Measurements from ENCODE around the gene GPATCH4. TPM values are rescaled to one million over a fixed set of nuclear protein-coding genes. Genes with fewer than 3 reads are reported as not detected.

The GPATCH4 gene
- total RNA-seq, 1 experiment from 2014 or later, result 44.4 TPM

- Histone ChIP-seq H3K4me3 (ENCODE audit: low read depth in 2 of 2, low read length in 2 of 2) (no peak overlapping the region), H3K4me1 (ENCODE audit: control insufficient read depth, insufficient read depth, low read length) (peaks cover 23% of the 10 kb centered on the region), H3K27me3 (ENCODE audit: control insufficient read depth, insufficient read depth, low read length) (no peaks in the 10 kb centered on the region), H3K27ac (ENCODE audit: low read length) (0 out of 2 replicates have a peak overlapping the region, but pooled peaks have one; percentile 42), H3K9me3 (ENCODE audit: control insufficient read depth, insufficient read depth, low read depth, low read length) (no peaks in the 10 kb centered on the region), H3K36me3 (ENCODE audit: control insufficient read depth, insufficient read depth, low read length) (no peaks in the 10 kb centered on the region)
- TF ChIP-seq CTCF (IDR thresholded peaks at IDR 0.05) (no peak), SIN3A (IDR thresholded peaks at IDR 0.05; ENCODE audit: borderline replicate concordance, insufficient read depth, low read depth, low read length) (no peak), TCF7L2 (IDR thresholded peaks at IDR 0.05; ENCODE audit: low read depth, low read length) (no peak), REST (IDR thresholded peaks at IDR 0.05; ENCODE audit: insufficient read depth in 1 of 2, low read depth in 2 of 2, low read length in 1 of 2) (no peak), POLR2AphosphoS5 (IDR thresholded peaks at IDR 0.05; ENCODE audit: low read depth, low read length) (no peak)
- POLR2A ChIA-PET, result no interaction called here
- no TSS peak for BruUV-seq (replicated peaks)
- ATAC-seq (no peak), DNase-seq (ENCODE audit: low read depth, low spot score) (no peak)
- CTCF ChIA-PET, result interaction anchor here (0.8 kb wide), 1 partner anchor 32 kb away, joined by 3 read pairs; no protein-coding TSS in a partner anchor
- intact Hi-C loops (cut with micrococcal nuclease; ENCODE audit: unreplicated experiment) (no loop called here), in situ Hi-C loops (cut with HindIII; ENCODE audit: low pct_unique_long_range_greater_than_20kb, low sequenced_read_pairs) (no loop called here)
Measured at GRCh38 chr1:156640842-156641706, 39.8 kb upstream of the GPATCH4 start.

- Histone ChIP-seq H3K4me3 (ENCODE audit: low read depth in 2 of 2, low read length in 2 of 2) (no peak overlapping the region; a peak in 1 of 4 replicates), H3K4me1 (ENCODE audit: control insufficient read depth, insufficient read depth, low read length) (peaks cover 23% of the 10 kb centered on the region), H3K9me3 (ENCODE audit: control insufficient read depth, insufficient read depth, low read depth, low read length) (no peaks in the 10 kb centered on the region), H3K36me3 (ENCODE audit: control insufficient read depth, insufficient read depth, low read length) (no peaks in the 10 kb centered on the region), H3K27ac (ENCODE audit: low read length) (peak overlapping the region; percentile 36), H3K27me3 (ENCODE audit: control insufficient read depth, insufficient read depth, low read length) (no peaks in the 10 kb centered on the region)
- ChIA-PET CTCF (interaction anchor here (1.5 kb wide), 1 partner anchor 13 kb away, joined by 3 read pairs; no protein-coding TSS in a partner anchor), POLR2A (interaction anchor here (0.7 kb wide), 1 partner anchor 112 kb away, joined by 7 read pairs; no protein-coding TSS in a partner anchor)
- BruUV-seq (replicated peaks), result no TSS peak
- DNase-seq (ENCODE audit: low read depth, low spot score) (no peak), ATAC-seq (peak; percentile 90)
- TF ChIP-seq TCF7L2 (IDR thresholded peaks at IDR 0.05; ENCODE audit: low read depth, low read length), result peak; percentile 49; the same call in 1 of the 2 replicates
- TF ChIP-seq SIN3A (IDR thresholded peaks at IDR 0.05; ENCODE audit: borderline replicate concordance, insufficient read depth, low read depth, low read length), result no peak
- TF ChIP-seq CTCF (IDR thresholded peaks at IDR 0.05), result no peak
- no peak for TF ChIP-seq REST (IDR thresholded peaks at IDR 0.05; ENCODE audit: insufficient read depth in 1 of 2, low read depth in 2 of 2, low read length in 1 of 2)
- in situ Hi-C loops (cut with HindIII; ENCODE audit: low pct_unique_long_range_greater_than_20kb, low sequenced_read_pairs), result no loop called here
- intact Hi-C loops (cut with micrococcal nuclease; ENCODE audit: unreplicated experiment), result no loop called here
Measured at GRCh38 chr1:156639601-156640101, 38.4 kb upstream of the GPATCH4 start.

Data from Panc1 (cell line).